Prostate gland (tissue), 2 donors: ENCODE measurements around the gene KLF1. TPM values are rescaled to one million over a fixed set of nuclear protein-coding genes. Genes with fewer than 3 reads are reported as not detected.
A peak's percentile ranks its signal among the peaks of the same experiment; 100 is the strongest.

Source experiments
- DNase-seq: peaks from one replicate; pipeline ENCODE4 v3.0.0-alpha.2; 2019; ENCODE audit warnings: low spot score
- H3K27ac ChIP-seq, 2 donors: fragments of 200-600 bp; sonication (generic); 2 replicates each; pipeline ENCODE4 v1.5.1; 2017 to 2019
- H3K27me3 ChIP-seq: fragments of 200-600 bp; sonication (generic); replicated peaks from 2 replicates; pipeline ENCODE4 v1.5.1; 2019; ENCODE audit not compliant: insufficient read depth
- H3K36me3 ChIP-seq, 2 donors: fragments of 200-600 bp; sonication (generic); 1 replicate in 1 of 2; 2 replicates in 1 of 2; pipeline versions ENCODE4 v1.5.1 to v1.8.1; 2017 to 2019
- H3K4me1 ChIP-seq: fragments of 200-600 bp; sonication (generic); replicated peaks from 2 replicates; pipeline ENCODE4 v1.5.1; 2019
- H3K4me3 ChIP-seq, 2 donors: fragments of 200-600 bp; sonication (generic); 2 replicates each; pipeline ENCODE4 v1.5.1; 2017 to 2019
- H3K9me3 ChIP-seq: fragments of 200-600 bp; sonication (generic); 2 replicates; pipeline ENCODE4 v1.5.1; 2017
- CTCF ChIP-seq, 4 experiments: fragments of 200-600 bp in 2 of 4; fragments of 450-650 bp in 2 of 4; sonication (generic) in 2 of 4; IDR thresholded peaks; 1 replicate in 3 of 4; 2 replicates in 1 of 4; pipeline ENCODE4 v1.5.1; 2016 to 2019; ENCODE audit warnings: antibody characterized with exemption in 4 of 4, mild to moderate bottlenecking in 2 of 4, moderate library complexity in 2 of 4
- POLR2A ChIP-seq: fragments of 450-650 bp; IDR thresholded peaks from one replicate; pipeline ENCODE4 v1.6.1; 2016; ENCODE audit warnings: antibody characterized with exemption, mild to moderate bottlenecking
- POLR2AphosphoS5 ChIP-seq: sonication (generic); formaldehyde crosslinking; IDR thresholded peaks from one replicate; pipeline ENCODE4 v1.6.1; 2017; ENCODE audit warnings: antibody characterized with exemption
- WGBS: methylation state at CpG from one replicate; pipeline ENCODE4 v1.1.5; 2018; 5-methylcytosine and 5-hydroxymethylcytosine counted together
- intact Hi-C: fragments of 100-400 bp; cut with DNase I; formaldehyde crosslinking; loops from one replicate; pipeline ENCODE4 v1.14.2; 2022
- total RNA-seq, 2 donors: library from RNA; depleted of rRNA; stranded (reverse); fragments of >200 nt; gene quantifications; one replicate each; pipeline ENCODE4 v1.1.0, GENCODE V29; 2016

KLF1 gene
- total RNA-seq, 2 donors from 2014 or later: not detected

GRCh38 chr19:12885749-12886650 lies 1.0 kb downstream of the KLF1 start:
- H3K4me1 ChIP-seq: no peaks in the 10 kb centered on the region
- H3K36me3 ChIP-seq: no peaks in the 10 kb centered on the region
- TF ChIP-seq POLR2AphosphoS5: no peak
- no peak for TF ChIP-seq CTCF (IDR thresholded peaks at IDR 0.05)
- TF ChIP-seq POLR2A: no peak
- no peaks in the 10 kb centered on the region for H3K27me3 ChIP-seq
- H3K4me3 ChIP-seq: peak overlapping the region; percentile 21 to 41
- no peak for DNase-seq
- intact Hi-C loops: loop anchor here (10.0 kb wide), 1 partner anchor 49 kb away; the partner anchor contains the start of genes CALR and FARSA
- H3K9me3 ChIP-seq: no peaks in the 10 kb centered on the region
- H3K27ac ChIP-seq: peak overlapping the region; percentile 57 to 68
- WGBS: 14% methylated on average over 28 of the region's 53 CpGs

GRCh38 chr19:12884926-12885748 lies 1.9 kb downstream of the KLF1 start:
- no peaks in the 10 kb centered on the region for H3K4me1 ChIP-seq
- peak overlapping the region; percentile 21 to 41 for H3K4me3 ChIP-seq
- H3K27ac ChIP-seq: peak overlapping the region; percentile 57 to 68
- WGBS: 5% methylated on average over 63 of the region's 73 CpGs
- H3K9me3 ChIP-seq: no peaks in the 10 kb centered on the region
- H3K27me3 ChIP-seq: no peaks in the 10 kb centered on the region
- H3K36me3 ChIP-seq: no peaks in the 10 kb centered on the region
- intact Hi-C loops: loop anchor here (10.0 kb wide), 1 partner anchor 50 kb away; the partner anchor contains the start of genes CALR and FARSA
- DNase-seq: peak; percentile 84
- TF ChIP-seq CTCF (IDR thresholded peaks at IDR 0.05) (peak; percentile 48 to 78 (median 68)), POLR2AphosphoS5 (peak; percentile 71), POLR2A (no peak)

- no peak for DNase-seq
- Histone ChIP-seq H3K4me3 (peak overlapping the region in 1 of 2 donors; percentile 41), H3K27ac (peak overlapping the region; percentile 24 to 57), H3K9me3 (no peaks in the 10 kb centered on the region), H3K36me3 (no peaks in the 10 kb centered on the region), H3K4me1 (no peaks in the 10 kb centered on the region), H3K27me3 (no peaks in the 10 kb centered on the region)
- intact Hi-C loops: loop anchor here (10.0 kb wide), 1 partner anchor 50 kb away; the partner anchor contains the start of genes CALR and FARSA
- WGBS: 80% methylated on average over 12 of the region's 12 CpGs
- TF ChIP-seq CTCF (IDR thresholded peaks at IDR 0.05) (no peak), POLR2AphosphoS5 (no peak), POLR2A (no peak)
These were observed 2.4 kb downstream of the KLF1 start for GRCh38 chr19:12884627-12884925.

- no peaks in the 10 kb centered on the region for H3K4me1 ChIP-seq
- H3K9me3 ChIP-seq: no peaks in the 10 kb centered on the region
- DNase-seq: no peak
- H3K27me3 ChIP-seq: no peaks in the 10 kb centered on the region
- no peak overlapping the region for H3K4me3 ChIP-seq
- H3K36me3 ChIP-seq: no peaks in the 10 kb centered on the region
- TF ChIP-seq POLR2AphosphoS5 (no peak), POLR2A (no peak), CTCF (IDR thresholded peaks at IDR 0.05) (no peak)
- WGBS: 95% methylated on average over 3 of the region's 3 CpGs
- H3K27ac ChIP-seq: no peak overlapping the region
- intact Hi-C loops: loop anchor here (10.0 kb wide), 1 partner anchor 51 kb away; the partner anchor contains the start of genes CALR and FARSA
These were observed 2.8 kb downstream of the KLF1 start for GRCh38 chr19:12884202-12884601.
